GM12874 (cell line): ENCODE results near the gene KLF4.

Experiments
- CTCF ChIP-seq: IDR thresholded peaks from 2 replicates; pipeline ENCODE4 v1.5.1; 2011; ENCODE audit warnings: low read depth, mild to moderate bottlenecking, control low read depth, low read length, moderate library complexity; ENCODE audit not compliant: insufficient read depth

Gene KLF4

GRCh38 chr9:107438211-107439031 is 51.1 kb downstream of the KLF4 start:
- no peak for TF ChIP-seq CTCF

GRCh38 chr9:107437716-107438115 is 51.9 kb downstream of the KLF4 start:
- TF ChIP-seq CTCF: no peak

- no peak for TF ChIP-seq CTCF
Measured at GRCh38 chr9:107435415-107435814, 54.2 kb downstream of the KLF4 start.
